GF-D8 (cell line): Measurements from ENCODE around the gene DNASE1L3.
A peak's percentile ranks its signal among the peaks of the same experiment; 100 is the strongest.
"Not testable (repeated sequence)": the region's sequence is repeated elsewhere in the genome, so short reads cannot be mapped to it uniquely, and the experiment has no call there.

Experiments
- DNase-seq: peaks from one replicate; lab custom pipeline; 2025; lab: John Stamatoyannopoulos, UW

Gene DNASE1L3

GRCh38 chr3:58236527-58237237, 25.9 kb upstream of the DNASE1L3 start:
- DNase-seq, result no peak

DNA sequence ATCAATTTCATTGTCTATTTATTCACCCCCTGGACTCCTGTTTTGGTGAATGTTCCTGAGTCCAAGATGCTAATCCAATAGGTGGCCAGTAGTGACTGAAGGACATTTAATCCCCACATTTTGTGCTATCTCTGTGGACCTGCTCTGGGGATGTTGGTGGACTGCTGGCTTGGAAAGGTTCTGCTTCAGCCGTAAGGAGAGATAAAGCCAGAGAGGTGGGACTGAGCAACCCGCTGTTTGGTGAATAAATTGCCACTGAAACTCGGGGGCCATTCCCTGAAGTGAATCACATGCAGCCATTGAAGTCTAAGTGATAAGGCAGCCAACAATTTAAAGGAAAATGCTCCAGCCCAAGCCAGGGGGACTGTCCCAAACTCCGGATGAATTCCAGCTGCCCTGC, 25.2 kb upstream of the DNASE1L3 start:
- DNase-seq, result no peak

- no peak for DNase-seq
Measured at GRCh38 chr3:58234516-58234931, 23.8 kb upstream of the DNASE1L3 start.

GRCh38 chr3:58231666-58232065, 20.9 kb upstream of the DNASE1L3 start:
- DNase-seq, result no peak

GRCh38 chr3:58230876-58231552, 20.2 kb upstream of the DNASE1L3 start:
- DNase-seq, result no peak

GRCh38 chr3:58227933-58228332, 17.2 kb upstream of the DNASE1L3 start:
- DNase-seq, result not testable (repeated sequence)

DNA sequence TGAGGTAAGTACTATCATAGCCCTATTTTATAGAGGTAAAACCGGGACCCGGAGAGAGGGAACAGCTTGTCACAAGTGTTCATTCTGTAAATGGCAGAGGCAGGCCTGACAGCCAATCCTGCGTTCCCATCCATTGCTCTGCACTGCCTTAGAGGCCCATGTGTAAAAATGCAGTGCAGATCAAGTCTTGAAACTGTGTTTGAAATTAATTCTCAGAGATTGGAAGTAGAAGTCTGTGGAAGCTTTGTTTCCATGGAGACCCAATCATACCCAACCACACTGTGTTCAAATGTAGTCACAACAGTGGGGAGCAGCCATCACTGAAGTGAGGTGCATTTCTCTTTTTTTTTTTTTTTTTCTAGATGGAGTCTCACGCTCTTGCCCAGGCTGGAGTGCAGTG, 13.1 kb upstream of the DNASE1L3 start:
- no peak for DNase-seq

DNA sequence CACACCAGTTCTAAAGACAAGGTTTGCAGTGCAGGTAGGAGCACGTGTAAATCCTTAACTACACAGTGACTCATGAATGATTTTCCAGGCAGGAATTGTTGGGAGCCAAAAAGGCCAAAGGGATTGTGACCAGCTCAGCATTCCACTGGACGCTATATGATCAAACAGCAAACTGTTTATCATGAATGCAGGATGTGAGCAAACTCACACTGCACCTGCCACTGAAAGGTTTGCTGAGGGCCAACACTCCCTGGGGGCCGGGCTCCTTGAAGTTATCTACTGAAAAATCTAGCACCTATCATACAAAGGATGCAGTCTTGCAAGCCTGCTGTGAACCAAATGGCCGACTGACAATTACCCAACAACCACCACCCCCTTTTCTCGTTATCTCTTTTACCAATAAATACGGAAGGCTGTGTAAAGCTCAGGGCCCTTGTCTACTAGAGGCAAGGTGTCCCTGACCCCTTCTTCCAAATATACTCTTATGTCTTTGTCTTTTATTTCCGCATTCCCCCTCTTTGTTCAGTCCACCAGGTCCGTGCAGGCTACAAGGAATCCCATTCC, 11.5 kb upstream of the DNASE1L3 start:
- no peak for DNase-seq

- DNase-seq, result no peak
Measured at GRCh38 chr3:58218904-58219303, 8.1 kb upstream of the DNASE1L3 start.

GRCh38 chr3:58217209-58217811, 6.5 kb upstream of the DNASE1L3 start:
- peak; percentile 32 for DNase-seq

GRCh38 chr3:58216496-58217195, 5.9 kb upstream of the DNASE1L3 start:
- no peak for DNase-seq

DNA sequence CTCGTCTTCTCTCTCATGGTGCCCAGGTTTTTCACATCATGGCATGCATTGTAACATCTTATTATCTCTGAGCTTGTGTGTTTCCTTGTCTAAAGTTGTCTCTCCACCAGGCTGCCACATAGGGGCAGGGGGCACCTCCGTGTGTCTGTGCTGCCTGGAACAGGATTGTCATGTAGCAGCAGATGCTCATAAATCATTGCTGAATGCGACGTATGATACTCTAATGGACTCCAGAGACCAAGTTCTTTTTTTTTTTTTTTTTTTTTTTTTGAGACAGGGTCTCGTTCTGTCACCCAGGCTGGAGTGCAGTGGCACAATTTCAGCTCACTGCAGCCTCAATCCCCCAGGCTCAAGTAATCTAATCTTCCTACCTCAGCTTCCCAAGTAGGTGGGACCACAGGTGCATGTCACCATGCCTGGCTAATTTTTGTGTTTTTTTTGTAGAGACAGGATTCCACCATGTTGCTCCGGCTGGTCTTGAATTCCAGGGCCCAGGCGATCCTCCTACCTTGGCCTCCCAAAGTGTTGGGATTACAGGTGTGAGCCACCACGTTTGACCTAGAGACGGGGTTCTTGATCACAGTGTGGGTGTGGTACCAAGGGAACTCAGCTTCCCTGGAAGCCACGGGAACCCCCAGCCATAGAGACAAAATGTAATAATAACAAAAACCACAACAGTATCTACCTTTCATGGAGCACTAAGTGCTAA, 4.7 kb upstream of the DNASE1L3 start:
- DNase-seq, result no peak

GRCh38 chr3:58214484-58215316, 3.9 kb upstream of the DNASE1L3 start:
- DNase-seq, result no peak

DNA sequence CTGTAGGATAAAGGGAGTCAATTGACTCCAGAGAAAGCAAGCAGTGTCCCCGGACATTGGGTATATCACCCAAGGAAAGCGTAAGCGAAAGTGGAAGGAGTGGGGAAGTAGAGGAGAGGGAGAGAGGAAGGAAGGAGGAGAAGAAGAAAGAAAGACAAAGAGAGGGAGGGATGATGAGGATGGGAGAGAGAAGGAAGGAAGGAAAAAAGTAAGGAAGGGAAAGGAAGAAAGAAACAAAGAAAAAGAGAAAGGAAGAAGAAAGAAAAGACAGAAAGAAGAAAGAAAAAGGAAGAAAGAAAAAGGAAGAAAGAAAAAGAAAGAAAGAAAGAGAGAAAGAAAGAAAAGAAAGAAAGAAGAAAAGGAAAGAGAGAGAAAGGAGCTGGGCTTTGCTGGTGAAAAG, 839 bp downstream of the DNASE1L3 start:
- DNase-seq, result no peak

GRCh38 chr3:58207954-58208353, 2.8 kb downstream of the DNASE1L3 start:
- DNase-seq, result no peak

GRCh38 chr3:58206406-58207011, 4.3 kb downstream of the DNASE1L3 start:
- DNase-seq, result no peak

DNA sequence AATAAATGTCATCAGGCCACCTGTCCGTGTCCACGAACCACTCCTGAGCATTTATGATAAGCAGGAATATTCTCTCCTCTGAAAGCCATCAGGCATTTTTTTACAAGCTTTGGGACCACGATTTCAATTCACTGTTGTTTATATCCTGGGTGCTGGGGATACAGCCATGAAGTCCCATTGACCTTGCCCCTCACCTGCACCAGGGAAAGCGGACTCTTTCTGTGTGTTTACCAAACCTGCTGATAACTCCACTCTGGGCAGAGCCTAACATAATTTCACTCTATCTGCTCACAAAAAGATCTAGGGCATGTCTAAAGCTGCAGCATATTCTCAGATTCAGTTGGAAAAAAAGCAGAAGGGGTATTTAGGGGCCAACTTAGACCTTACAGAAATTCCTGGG, 4.8 kb downstream of the DNASE1L3 start:
- no peak for DNase-seq

GRCh38 chr3:58204720-58205119, 6.1 kb downstream of the DNASE1L3 start:
- DNase-seq, result no peak

DNA sequence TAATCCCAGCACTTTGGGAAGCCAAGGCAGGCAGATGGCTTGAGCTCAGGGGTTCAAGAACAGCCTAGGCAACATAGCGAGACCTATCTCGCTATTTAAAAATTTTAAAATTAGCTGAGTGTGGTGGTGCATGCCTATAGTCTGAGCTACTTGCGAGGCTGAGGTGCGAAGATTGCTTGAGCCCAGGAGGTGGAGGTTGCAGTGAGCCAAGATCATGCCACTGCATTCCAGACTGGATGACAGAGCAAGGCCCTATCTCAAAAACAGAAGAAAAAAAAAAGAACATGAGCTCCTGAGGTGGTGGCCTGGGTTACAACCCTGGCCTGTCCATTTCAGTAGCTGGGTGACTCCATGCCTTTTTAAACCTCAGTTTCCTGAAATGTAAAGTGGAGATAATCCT, 7.2 kb downstream of the DNASE1L3 start:
- no peak for DNase-seq

DNA sequence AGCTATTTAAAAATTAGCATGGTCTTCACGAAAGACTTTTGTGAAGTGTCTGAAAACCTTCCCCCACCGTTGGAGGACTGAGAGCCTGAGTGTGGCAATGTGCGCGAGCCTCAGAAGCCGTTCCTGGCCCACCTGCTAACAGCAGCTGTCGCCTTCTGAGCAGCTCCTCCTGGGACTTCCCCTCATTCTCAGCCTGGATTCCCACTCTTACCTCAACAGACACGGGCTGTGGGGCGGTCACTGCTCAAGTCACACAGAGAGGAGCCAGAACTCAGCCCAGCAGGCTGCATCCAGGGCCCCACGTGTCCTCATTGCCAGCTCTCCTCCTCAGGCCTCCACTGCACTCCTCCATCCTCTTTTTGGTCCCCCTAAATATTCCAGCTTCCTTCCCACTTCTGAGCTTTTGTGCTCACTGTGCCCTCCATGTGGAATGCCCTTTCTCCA, 7.8 kb downstream of the DNASE1L3 start:
- DNase-seq, result no peak
